ENCODE data around the gene AMBP. TPM values are rescaled to one million over a fixed set of nuclear protein-coding genes. Genes with fewer than 3 reads are reported as not detected.

Gene AMBP
- total and polyA plus RNA-seq, 2 experiments from 2014 or later = not detected

DNA sequence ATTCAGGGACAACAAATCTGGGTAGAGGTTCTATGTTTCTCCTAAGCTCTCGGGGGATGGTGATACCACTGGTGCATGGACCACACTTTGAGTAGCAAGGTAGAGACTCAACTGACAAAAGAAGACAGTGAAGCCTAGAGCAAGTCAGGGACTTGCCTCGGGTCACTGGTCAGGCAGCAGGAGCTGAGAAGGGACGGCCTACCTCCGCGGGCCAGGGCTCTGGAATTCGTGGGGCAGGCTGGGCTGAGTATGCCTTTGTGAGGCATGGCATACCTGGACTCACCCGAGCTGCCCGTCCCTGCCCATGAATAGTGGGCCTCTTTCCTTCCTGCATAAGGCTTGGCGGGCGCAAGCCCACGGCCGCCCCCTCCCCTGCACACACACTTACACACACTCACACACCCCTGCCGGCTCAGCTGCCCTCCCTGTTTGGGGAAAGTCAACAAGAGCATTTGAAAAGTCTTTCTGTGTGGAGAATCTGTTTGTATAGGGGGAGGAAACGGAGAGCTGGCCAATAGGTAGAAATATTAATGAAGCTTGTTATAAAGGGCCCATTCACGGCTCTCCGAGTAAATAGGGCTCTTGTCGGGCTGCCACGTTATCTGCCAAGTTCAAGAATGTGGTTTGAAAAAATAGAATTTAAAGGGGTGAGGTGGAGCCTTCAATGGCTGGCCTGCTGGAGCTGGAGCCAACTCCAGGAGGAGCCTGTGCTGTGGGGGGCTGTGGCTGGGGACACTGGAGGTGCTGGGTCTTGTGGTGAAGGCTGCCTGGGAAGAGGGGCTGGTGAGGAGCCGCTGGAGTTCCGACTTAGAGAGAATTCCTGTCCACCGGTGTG, 40.1 kb upstream of the AMBP start:
- Histone ChIP-seq H3F3A (ENCODE audit: insufficient read depth) (no peaks in the 10 kb centered on the region), H2AFZ (no peak overlapping the region), H3K4me3 (no peak overlapping the region), H3K9ac (no peak overlapping the region), H3K79me2 (ENCODE audit: insufficient read depth) (no peaks in the 10 kb centered on the region), H3K4me1 (ENCODE audit: insufficient read depth) (0 out of 2 replicates have a peak, but pooled peaks cover 4% of the 10 kb centered on the region), H3K9me3 (ENCODE audit: low read depth) (no peaks in the 10 kb centered on the region), H4K20me1 (ENCODE audit: insufficient read depth) (no peaks in the 10 kb centered on the region), H3K36me3 (ENCODE audit: low read depth) (no peaks in the 10 kb centered on the region), H3K9me2 (ENCODE audit: insufficient read depth) (no peaks in the 10 kb centered on the region), H3K4me2 (ENCODE audit: unreplicated experiment) (no peak overlapping the region), H3K27ac (no peak overlapping the region), H3K27me3 (replicated peaks; ENCODE audit: insufficient read depth) (peaks cover 13% of the 10 kb centered on the region)
- WGBS, 2 experiments (ENCODE audit: low coverage in 1 of 2, low lambda C conversion rate in 2 of 2, missing lambda C conversion rate in 2 of 2) = 81 to 82% methylated on average over 20 to 21 of the region's 21 CpGs
- in situ Hi-C loops (cut with MboI) = no loop called here
- no peak for TF ChIP-seq EZH2phosphoT487 (IDR thresholded peaks at IDR 0.05; ENCODE audit: insufficient read depth, low read depth)
- TF ChIP-seq EZH2 (IDR thresholded peaks at IDR 0.05; ENCODE audit: insufficient read depth, poor library complexity, severe bottlenecking) = no peak
- DNase-seq = no peak

DNA sequence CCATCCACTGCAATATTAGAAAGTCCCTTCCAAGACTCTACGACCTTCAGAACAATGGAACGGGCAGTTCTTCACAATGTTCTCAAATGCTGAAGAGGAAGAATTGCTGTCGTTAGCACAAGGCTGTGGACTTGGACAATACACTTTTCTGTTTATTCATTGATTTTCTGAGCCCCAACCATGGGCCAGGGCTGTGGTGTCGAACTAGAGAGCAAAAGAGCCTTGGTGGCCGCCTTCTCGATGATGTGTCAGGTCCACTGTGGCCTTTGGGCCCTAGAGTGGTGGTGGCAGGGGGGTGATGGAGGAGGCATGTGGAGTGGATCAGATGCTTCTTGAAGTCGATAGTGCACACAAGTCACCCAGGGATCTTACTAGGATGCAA, 39.5 kb upstream of the AMBP start:
- H3K4me2 ChIP-seq (ENCODE audit: unreplicated experiment) = no peak overlapping the region
- in situ Hi-C loops (cut with MboI) = no loop called here
- H2AFZ ChIP-seq = no peak overlapping the region
- H4K20me1 ChIP-seq (ENCODE audit: insufficient read depth) = no peaks in the 10 kb centered on the region
- no peak overlapping the region for H3K27ac ChIP-seq
- peaks cover 13% of the 10 kb centered on the region for H3K27me3 ChIP-seq (replicated peaks; ENCODE audit: insufficient read depth)
- no peaks in the 10 kb centered on the region for H3K79me2 ChIP-seq (ENCODE audit: insufficient read depth)
- H3K36me3 ChIP-seq (ENCODE audit: low read depth) = no peaks in the 10 kb centered on the region
- H3K4me3 ChIP-seq = no peak overlapping the region
- 85 to 88% methylated on average over 7 of the region's 7 CpGs for WGBS, 2 experiments (ENCODE audit: low coverage in 1 of 2, low lambda C conversion rate in 2 of 2, missing lambda C conversion rate in 2 of 2)
- H3F3A ChIP-seq (ENCODE audit: insufficient read depth) = no peaks in the 10 kb centered on the region
- TF ChIP-seq EZH2 (IDR thresholded peaks at IDR 0.05; ENCODE audit: insufficient read depth, poor library complexity, severe bottlenecking) (no peak), EZH2phosphoT487 (IDR thresholded peaks at IDR 0.05; ENCODE audit: insufficient read depth, low read depth) (no peak)
- no peak for DNase-seq
- 0 out of 2 replicates have a peak, but pooled peaks cover 9% of the 10 kb centered on the region for H3K4me1 ChIP-seq (ENCODE audit: insufficient read depth)
- no peaks in the 10 kb centered on the region for H3K9me3 ChIP-seq (ENCODE audit: low read depth)
- H3K9ac ChIP-seq = no peak overlapping the region
- no peaks in the 10 kb centered on the region for H3K9me2 ChIP-seq (ENCODE audit: insufficient read depth)

DNA sequence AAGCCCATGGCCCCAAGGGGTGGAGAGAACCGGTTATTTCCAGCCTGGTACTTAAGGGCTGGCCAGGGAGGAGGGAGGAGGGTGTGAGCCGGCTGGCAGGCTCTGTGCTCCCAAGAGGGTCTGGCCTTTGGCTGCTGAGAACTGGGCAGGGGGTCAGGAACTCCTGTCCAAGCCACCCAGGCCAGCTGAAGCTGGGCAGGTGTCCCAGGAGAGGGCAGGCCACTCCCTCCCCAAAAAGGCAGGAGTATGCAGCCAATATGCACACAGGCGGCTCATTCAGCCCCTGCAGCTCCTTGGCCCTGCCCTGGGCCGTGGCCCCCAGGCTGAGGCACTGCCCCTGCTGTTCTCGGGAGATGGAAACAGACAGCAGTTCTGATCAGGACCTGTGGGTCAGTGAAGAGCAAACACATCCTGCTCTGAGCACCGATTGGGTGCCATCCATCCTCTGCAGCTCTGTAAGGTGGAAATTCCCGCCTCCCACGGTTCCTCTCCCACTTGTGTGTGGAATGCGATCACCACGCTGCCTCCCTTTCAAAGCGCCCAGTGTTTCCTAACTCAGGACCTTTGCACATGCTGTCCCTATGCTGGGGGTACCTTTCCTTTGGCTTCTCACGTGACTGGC, 38.1 kb upstream of the AMBP start:
- Histone ChIP-seq H3K9me2 (ENCODE audit: insufficient read depth) (no peaks in the 10 kb centered on the region), H3F3A (ENCODE audit: insufficient read depth) (no peaks in the 10 kb centered on the region), H3K9ac (no peak overlapping the region), H3K36me3 (ENCODE audit: low read depth) (no peaks in the 10 kb centered on the region), H4K20me1 (ENCODE audit: insufficient read depth) (no peaks in the 10 kb centered on the region), H3K4me1 (ENCODE audit: insufficient read depth) (peaks cover 15% of the 10 kb centered on the region; the same call in 1 of the 2 replicates), H3K27me3 (replicated peaks; ENCODE audit: insufficient read depth) (peaks cover 9% of the 10 kb centered on the region), H3K27ac (no peak overlapping the region), H3K9me3 (ENCODE audit: low read depth) (no peaks in the 10 kb centered on the region), H3K4me3 (no peak overlapping the region), H3K4me2 (ENCODE audit: unreplicated experiment) (no peak overlapping the region), H3K79me2 (ENCODE audit: insufficient read depth) (no peaks in the 10 kb centered on the region), H2AFZ (no peak overlapping the region)
- DNase-seq = no peak
- 64 to 67% methylated on average over 12 of the region's 12 CpGs for WGBS, 2 experiments (ENCODE audit: low coverage in 1 of 2, low lambda C conversion rate in 2 of 2, missing lambda C conversion rate in 2 of 2)
- in situ Hi-C loops (cut with MboI) = no loop called here
- no peak for TF ChIP-seq EZH2phosphoT487 (IDR thresholded peaks at IDR 0.05; ENCODE audit: insufficient read depth, low read depth)
- no peak for TF ChIP-seq EZH2 (IDR thresholded peaks at IDR 0.05; ENCODE audit: insufficient read depth, poor library complexity, severe bottlenecking)

DNA sequence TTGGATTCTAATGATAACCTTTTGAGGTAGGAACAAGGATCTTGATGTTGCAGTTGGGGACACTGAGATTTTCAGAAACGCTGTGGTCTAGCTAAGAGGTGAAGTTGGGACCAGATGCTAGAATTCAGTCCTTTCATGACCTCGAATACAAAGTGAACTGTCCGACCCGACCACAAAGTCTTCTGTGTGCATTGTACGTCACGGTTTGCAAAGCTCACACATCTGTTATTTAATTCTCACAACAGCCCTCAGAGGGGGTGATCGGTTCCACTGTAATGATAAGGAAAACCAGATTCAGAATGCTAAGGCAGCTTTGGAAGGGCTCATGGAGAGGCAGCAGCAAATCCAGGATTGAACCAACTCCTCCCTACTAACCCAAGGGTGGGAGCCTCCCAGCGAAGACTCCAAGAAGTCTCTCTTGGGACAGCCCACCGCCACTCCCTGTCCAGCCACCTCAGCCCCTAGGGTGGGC, 37.6 kb upstream of the AMBP start:
- peaks cover 3% of the 10 kb centered on the region; the same call in 1 of the 2 replicates for H3F3A ChIP-seq (ENCODE audit: insufficient read depth)
- no peak overlapping the region for H3K4me3 ChIP-seq
- TF ChIP-seq EZH2phosphoT487 (IDR thresholded peaks at IDR 0.05; ENCODE audit: insufficient read depth, low read depth) = no peak
- TF ChIP-seq EZH2 (IDR thresholded peaks at IDR 0.05; ENCODE audit: insufficient read depth, poor library complexity, severe bottlenecking) = no peak
- no peaks in the 10 kb centered on the region for H4K20me1 ChIP-seq (ENCODE audit: insufficient read depth)
- in situ Hi-C loops (cut with MboI) = no loop called here
- DNase-seq = no peak
- H3K9me2 ChIP-seq (ENCODE audit: insufficient read depth) = no peaks in the 10 kb centered on the region
- WGBS, 2 experiments (ENCODE audit: low coverage in 1 of 2, low lambda C conversion rate in 2 of 2, missing lambda C conversion rate in 2 of 2) = 64 to 66% methylated on average over 9 of the region's 9 CpGs
- no peak overlapping the region for H3K27ac ChIP-seq
- peaks cover 9% of the 10 kb centered on the region for H3K27me3 ChIP-seq (replicated peaks; ENCODE audit: insufficient read depth)
- H3K4me2 ChIP-seq (ENCODE audit: unreplicated experiment) = no peak overlapping the region
- no peak overlapping the region for H3K9ac ChIP-seq
- no peak overlapping the region for H2AFZ ChIP-seq
- no peaks in the 10 kb centered on the region for H3K79me2 ChIP-seq (ENCODE audit: insufficient read depth)
- peaks cover 16% of the 10 kb centered on the region for H3K4me1 ChIP-seq (ENCODE audit: insufficient read depth)
- H3K9me3 ChIP-seq (ENCODE audit: low read depth) = no peaks in the 10 kb centered on the region
- no peaks in the 10 kb centered on the region for H3K36me3 ChIP-seq (ENCODE audit: low read depth)
